T-helper 22 cell (primary cell): Measurements from ENCODE around the gene HACD2.
"Not testable (repeated sequence)": the region's sequence is repeated elsewhere in the genome, so short reads cannot be mapped to it uniquely, and the experiment has no call there.

ENCODE experiments used
- DNase-seq: peaks from one replicate; pipeline ENCODE4 v3.0.0-alpha.2; 2020; ENCODE audit warnings: low read depth

The HACD2 gene

GRCh38 chr3:123611082-123611481, 26.2 kb upstream of the HACD2 start:
- DNase-seq = no peak

GRCh38 chr3:123610331-123610730, 25.5 kb upstream of the HACD2 start:
- no peak for DNase-seq

- DNase-seq = no peak
Observed at GRCh38 chr3:123609063-123609462, 24.2 kb upstream of the HACD2 start.

GRCh38 chr3:123608263-123608937, 23.5 kb upstream of the HACD2 start:
- no peak for DNase-seq

GRCh38 chr3:123606527-123606926, 21.7 kb upstream of the HACD2 start:
- DNase-seq = no peak

GRCh38 chr3:123605789-123606234, 21.0 kb upstream of the HACD2 start:
- no peak for DNase-seq

GRCh38 chr3:123603153-123603552, 18.3 kb upstream of the HACD2 start:
- not testable (repeated sequence) for DNase-seq

- no peak for DNase-seq
Observed at GRCh38 chr3:123602325-123602724, 17.5 kb upstream of the HACD2 start.

- not testable (repeated sequence) for DNase-seq
Observed at GRCh38 chr3:123600863-123601262, 16.0 kb upstream of the HACD2 start.

GRCh38 chr3:123597561-123597960, 12.7 kb upstream of the HACD2 start:
- no peak for DNase-seq

- no peak for DNase-seq
Observed at GRCh38 chr3:123595396-123596180, 10.7 kb upstream of the HACD2 start.

GRCh38 chr3:123593381-123593780, 8.5 kb upstream of the HACD2 start:
- no peak for DNase-seq

GRCh38 chr3:123590685-123591450, 6.0 kb upstream of the HACD2 start:
- DNase-seq = no peak

GRCh38 chr3:123587401-123587800, 2.5 kb upstream of the HACD2 start:
- no peak for DNase-seq

GRCh38 chr3:123586968-123587367, 2.1 kb upstream of the HACD2 start:
- no peak for DNase-seq

GRCh38 chr3:123586131-123586530, 1.3 kb upstream of the HACD2 start:
- no peak for DNase-seq

- DNase-seq = no peak
Observed at GRCh38 chr3:123584284-123584987, 417 bp downstream of the HACD2 start.

- DNase-seq = no peak
Observed at GRCh38 chr3:123583561-123583960, 1.3 kb downstream of the HACD2 start.

- DNase-seq = no peak
Observed at GRCh38 chr3:123582315-123582714, 2.5 kb downstream of the HACD2 start.

- no peak for DNase-seq
Observed at GRCh38 chr3:123576122-123576521, 8.7 kb downstream of the HACD2 start.

GRCh38 chr3:123571973-123572365, 12.9 kb downstream of the HACD2 start:
- no peak for DNase-seq
